Peyer's patch (tissue), 4 donors: ENCODE measurements around the gene DHRSX.

Experiments
- CTCF ChIP-seq, 6 experiments: fragments of 450-650 bp in 4 of 6; fragments of 200-600 bp in 2 of 6; sonication (generic) in 1 of 6; IDR thresholded peaks; one replicate each; pipeline ENCODE4 v1.5.1; 2017 to 2019; ENCODE audit warnings: antibody characterized with exemption in 6 of 6, mild to moderate bottlenecking in 3 of 6, moderate library complexity in 1 of 6
- POLR2A ChIP-seq, 2 donors: fragments of 450-650 bp; IDR thresholded peaks; one replicate each; pipeline ENCODE4 v1.5.1; 2017; ENCODE audit warnings: antibody characterized with exemption in 2 of 2, mild to moderate bottlenecking in 2 of 2, moderate library complexity in 2 of 2

- no peak for TF ChIP-seq CTCF (IDR thresholded peaks at IDR 0.05)
- no peak for TF ChIP-seq POLR2A (IDR thresholded peaks at IDR 0.05)
Observed at GRCh38 chrX:2488621-2489285, 12.0 kb downstream of the DHRSX start.
